Measurements from ENCODE around the gene YAE1. TPM values are rescaled to one million over a fixed set of nuclear protein-coding genes. Genes with fewer than 3 reads are reported as not detected.

Gene YAE1
- total and polyA plus RNA-seq, 2 of the 13 experiments (the other 11 are each of a cell fraction or from before 2014, with no cell fraction given): 18.7 to 28.3 TPM

- TF ChIP-seq NFAT5 (CRISPR knock-in tag; IDR thresholded peaks at IDR 0.05): peak; percentile 46; the same call in 1 of the 2 replicates
- TF ChIP-seq NFIB (CRISPR knock-in tag; IDR thresholded peaks at IDR 0.05; ENCODE audit: borderline replicate concordance): no peak
- peak; percentile 82; the same call in 1 of the 2 replicates for TF ChIP-seq ZNF704 (CRISPR knock-in tag; IDR thresholded peaks at IDR 0.05; ENCODE audit: borderline replicate concordance)
- 0 out of 2 replicates have a peak, but pooled peaks have one; percentile 30 for TF ChIP-seq ATF6 (CRISPR knock-in tag; conservative IDR thresholded peaks at IDR 0.05)
- no peak for TF ChIP-seq SIN3B (IDR thresholded peaks at IDR 0.05; ENCODE audit: low read length)
- peak; percentile 73; the same call in 1 of the 2 replicates for TF ChIP-seq HOXA5 (CRISPR knock-in tag; IDR thresholded peaks at IDR 0.05)
- no peak for TF ChIP-seq ZNF367 (CRISPR knock-in tag; IDR thresholded peaks at IDR 0.05; ENCODE audit: borderline replicate concordance)
- peak; percentile 34; the same call in 1 of the 2 replicates for TF ChIP-seq DPF2 (CRISPR knock-in tag; IDR thresholded peaks at IDR 0.05; ENCODE audit: borderline replicate concordance, low read depth)
- TF ChIP-seq KAT7 (CRISPR knock-in tag; IDR thresholded peaks at IDR 0.05; ENCODE audit: borderline replicate concordance): no peak; the same call in 1 of the 2 replicates
- TF ChIP-seq ZSCAN25 (CRISPR knock-in tag; IDR thresholded peaks at IDR 0.05): peak; percentile 58; the same call in 1 of the 2 replicates
- TF ChIP-seq CTCF (CRISPR knock-in tag; IDR thresholded peaks at IDR 0.05): no peak; the same call in none of the 2 replicates
- no peak for TF ChIP-seq NFE2L1 (CRISPR knock-in tag; IDR thresholded peaks at IDR 0.05; ENCODE audit: borderline replicate concordance)
- TF ChIP-seq KDM4B (CRISPR knock-in tag; IDR thresholded peaks at IDR 0.05): peak; percentile 15; the same call in 1 of the 2 replicates
- no peak for TF ChIP-seq TOE1 (CRISPR knock-in tag; IDR thresholded peaks at IDR 0.05)
- 0 out of 2 replicates have a peak, but pooled peaks have one; percentile 45 for TF ChIP-seq HNRNPL (IDR thresholded peaks at IDR 0.05; ENCODE audit: low read depth, low read length)
- TF ChIP-seq ZNF251 (CRISPR knock-in tag; IDR thresholded peaks at IDR 0.05): no peak
- TF ChIP-seq ZSCAN21 (CRISPR knock-in tag; IDR thresholded peaks at IDR 0.05; ENCODE audit: borderline replicate concordance): peak; percentile 87; the same call in 1 of the 2 replicates
Measured at GRCh38 chr7:39566023-39566921, at the start of gene YAE1 (continued).

All from HepG2 (cell line).